Stomach (tissue), 9 donors: ENCODE data around the gene TXNDC15. TPM values are rescaled to one million over a fixed set of nuclear protein-coding genes. Genes with fewer than 3 reads are reported as not detected.
A peak's percentile ranks its signal among the peaks of the same experiment; 100 is the strongest.
"Not testable (repeated sequence)": the region's sequence is repeated elsewhere in the genome, so short reads cannot be mapped to it uniquely, and the experiment has no call there.

Experiments
- DNase-seq, 2 donors: peaks; one replicate each; pipeline versions ENCODE4 v3.0.0 to v3.0.0-alpha.2; 2013 to 2019
- H3K27ac ChIP-seq, 5 donors: fragments of 200-600 bp in 4 of 5; sonication (generic) in 4 of 5; one replicate each; pipeline ENCODE4 v1.5.1; 2013 to 2019; ENCODE audit warnings: mild to moderate bottlenecking in 1 of 5, moderate library complexity in 1 of 5
- H3K27me3 ChIP-seq, 3 donors: fragments of 200-600 bp; sonication (generic); one replicate each; pipeline ENCODE4 v1.5.1; 2017 to 2019; ENCODE audit warnings: mixed run types in 1 of 3
- H3K36me3 ChIP-seq, 4 donors: fragments of 200-600 bp; sonication (generic); 1 replicate in 3 of 4; 2 replicates in 1 of 4; pipeline ENCODE4 v1.5.1; 2016 to 2019
- H3K4me1 ChIP-seq, 4 donors: fragments of 200-600 bp; sonication (generic); one replicate each; pipeline ENCODE4 v1.5.1; 2016 to 2019
- H3K4me3 ChIP-seq, 4 donors: fragments of 200-600 bp; sonication (generic) in 3 of 4; one replicate each; pipeline ENCODE4 v1.5.1; 2016 to 2019; ENCODE audit warnings: mild to moderate bottlenecking in 1 of 4
- H3K9me3 ChIP-seq, 4 donors: fragments of 200-600 bp; sonication (generic); one replicate each; pipeline ENCODE4 v1.5.1; 2016 to 2019
- CTCF ChIP-seq, 7 experiments: fragments of 450-650 bp in 4 of 7; fragments of 200-600 bp in 3 of 7; sonication (generic) in 3 of 7; IDR thresholded peaks; one replicate each; pipeline ENCODE4 v1.5.1; 2016 to 2019; ENCODE audit warnings: antibody characterized with exemption in 7 of 7, control low read depth in 2 of 7, mild to moderate bottlenecking in 1 of 7
- EP300 ChIP-seq: sonication (generic); formaldehyde crosslinking; IDR thresholded peaks from one replicate; pipeline ENCODE4 v1.6.1; 2017; ENCODE audit warnings: antibody characterized with exemption
- POLR2A ChIP-seq, 4 donors: fragments of 450-650 bp; IDR thresholded peaks; one replicate each; pipeline ENCODE4 v1.6.1; 2016; ENCODE audit warnings: antibody characterized with exemption in 4 of 4, control low read depth in 2 of 4, mild to moderate bottlenecking in 1 of 4, moderate library complexity in 1 of 4
- POLR2AphosphoS5 ChIP-seq, 3 donors: sonication (generic); formaldehyde crosslinking; IDR thresholded peaks; one replicate each; pipeline ENCODE4 v1.6.1; 2016; ENCODE audit warnings: antibody characterized with exemption in 3 of 3
- WGBS, 5 donors: extraction: QIAGEN DNeasy Blood & Tissue Kit in 3 of 5; methylation state at CpG; one replicate each; pipeline versions ENCODE4 v1.1.5 to v1.1.7; 2013 to 2018; 5-methylcytosine and 5-hydroxymethylcytosine counted together
- intact Hi-C: fragments of 100-400 bp; cut with DNase I; formaldehyde crosslinking; loops from one replicate; pipeline ENCODE4 v1.15.1; 2023; ENCODE audit warnings: low total_unique reads
- polyA plus RNA-seq, 3 donors: library from polyadenylated mRNA; stranded (reverse); fragments of 200-250 nt; gene quantifications; one replicate each; pipeline ENCODE4 v1.2.3, GENCODE V29; 2013
- total RNA-seq, 5 donors: library from RNA; depleted of rRNA; stranded (reverse); fragments of >200 nt; gene quantifications; one replicate each; pipeline versions ENCODE4 v1.1.0 to v1.2.3, GENCODE V29; 2014 to 2016
- donor health status: healthy with polysubstance abuse.
- donor health status: Bipolar disorder and iron deficiency.
- donor health status: healthy.

The TXNDC15 gene
- total and polyA plus RNA-seq, 8 donors: 15.9 to 221 (median 39.4) TPM

- peak overlapping the region; percentile 98 to 100 (median 98) for H3K27ac ChIP-seq
- H3K27me3 ChIP-seq: no peaks in the 10 kb centered on the region
- DNase-seq: peak; percentile 58 to 89
- TF ChIP-seq POLR2AphosphoS5 (IDR thresholded peaks at IDR 0.05): peak in 1 of 3 donors; percentile 3
- peak in 5 of 7 experiments; percentile 62 to 81 (median 65) for TF ChIP-seq CTCF (IDR thresholded peaks at IDR 0.05)
- TF ChIP-seq POLR2A (IDR thresholded peaks at IDR 0.05): no peak
- 0 to 2% (median 0%) methylated on average over 41 to 54 of the region's 54 CpGs for WGBS, 5 donors
- peak overlapping the region; percentile 72 to 89 (median 81) for H3K4me3 ChIP-seq
- no peaks in the 10 kb centered on the region for H3K9me3 ChIP-seq
- H3K36me3 ChIP-seq: peaks cover 0 to 31% (median 23%) of the 10 kb centered on the region in 4 donors
- intact Hi-C loops: loop anchor here (10.0 kb wide), 1 partner anchor 61 kb away; the partner anchor contains the start of gene C5orf24
- peaks cover 0 to 24% (median 7%) of the 10 kb centered on the region in 4 donors for H3K4me1 ChIP-seq
Observed at GRCh38 chr5:134905246-134905996, 31.2 kb downstream of the TXNDC15 start.

DNA sequence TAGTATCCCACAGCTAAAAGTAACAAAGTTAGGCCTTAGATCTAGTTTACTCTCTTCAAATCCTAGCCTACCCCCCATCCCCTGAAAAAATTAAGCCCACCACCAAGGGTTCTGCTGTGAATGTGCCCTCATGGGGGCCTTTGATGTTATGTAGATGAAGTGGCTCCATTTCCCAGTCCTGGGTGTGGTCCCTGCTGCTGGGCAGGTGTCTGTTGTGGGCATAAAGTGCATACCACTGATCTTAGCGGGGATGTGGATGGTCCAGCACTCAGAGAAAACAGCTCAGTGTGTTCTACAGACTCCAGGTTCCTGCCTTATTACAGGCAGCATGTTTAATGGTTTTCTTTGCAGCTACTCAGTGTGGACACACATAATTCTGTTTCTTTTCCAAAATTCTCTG is 32.6 kb downstream of the TXNDC15 start:
- Histone ChIP-seq H3K9me3 (no peaks in the 10 kb centered on the region), H3K27me3 (no peaks in the 10 kb centered on the region), H3K4me1 (peaks cover 0 to 36% (median 15%) of the 10 kb centered on the region in 4 donors), H3K4me3 (no peak overlapping the region), H3K27ac (no peak overlapping the region), H3K36me3 (peaks cover 0 to 33% (median 24%) of the 10 kb centered on the region in 4 donors)
- DNase-seq: peak in 1 of 2 donors; percentile 7
- TF ChIP-seq POLR2AphosphoS5 (IDR thresholded peaks at IDR 0.05) (no peak), EP300 (no peak), CTCF (IDR thresholded peaks at IDR 0.05) (no peak), POLR2A (IDR thresholded peaks at IDR 0.05) (no peak)
- WGBS, 5 donors: 90 to 100% (median 97%) methylated on average over 1 of the region's 1 CpG
- intact Hi-C loops: loop anchor here (10.0 kb wide), 1 partner anchor 62 kb away; the partner anchor contains the start of gene C5orf24

DNA sequence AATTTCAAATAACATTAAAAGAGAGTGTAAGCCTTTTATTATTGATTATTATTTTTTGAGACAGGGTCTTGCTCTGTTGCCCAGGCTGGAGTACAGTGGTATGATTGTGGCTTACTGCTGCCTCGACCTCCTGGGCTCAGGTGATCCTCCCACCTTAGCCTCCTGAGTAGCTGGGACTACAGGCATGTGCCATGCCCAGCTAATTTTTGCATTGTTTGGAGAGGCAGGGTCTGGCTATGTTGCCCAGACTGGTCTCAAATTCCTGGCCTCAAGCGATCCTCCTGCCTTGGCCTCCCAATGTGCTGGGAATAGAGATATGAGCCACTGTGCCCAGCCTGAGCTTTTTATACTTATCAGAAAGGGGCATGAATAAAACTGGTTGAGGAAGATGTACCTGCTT is 36.6 kb downstream of the TXNDC15 start:
- H3K4me3 ChIP-seq, DNase-seq, intact Hi-C loops, H3K9me3 ChIP-seq, H3K27me3 ChIP-seq: not testable (repeated sequence)
- WGBS, 5 donors: 95 to 100% (median 98%) methylated on average over 2 of the region's 2 CpGs
- H3K36me3 ChIP-seq: peaks cover 9 to 65% (median 61%) of the 10 kb centered on the region in 4 donors
- peak overlapping the region in 2 of 5 donors; percentile 18 to 34 for H3K27ac ChIP-seq
- peaks cover 0 to 36% (median 22%) of the 10 kb centered on the region in 4 donors for H3K4me1 ChIP-seq

GRCh38 chr5:134911285-134912206 is 37.4 kb downstream of the TXNDC15 start:
- H3K27me3 ChIP-seq: no peaks in the 10 kb centered on the region
- whole genome bisulfite sequencing, 5 donors: 48 to 76% (median 59%) methylated on average over 8 of the region's 8 CpGs
- DNase-seq: peak in 1 of 2 donors; percentile 10
- H3K4me1 ChIP-seq: peaks cover 0 to 29% (median 14%) of the 10 kb centered on the region in 4 donors
- no peak overlapping the region for H3K4me3 ChIP-seq
- intact Hi-C loops: no loop called here
- H3K36me3 ChIP-seq: peaks cover 12 to 72% (median 66%) of the 10 kb centered on the region in 4 donors
- no peaks in the 10 kb centered on the region for H3K9me3 ChIP-seq
- peak overlapping the region in 4 of 5 donors; percentile 1 to 34 (median 21) for H3K27ac ChIP-seq
- TF ChIP-seq POLR2A (IDR thresholded peaks at IDR 0.05): no peak
- no peak for TF ChIP-seq EP300
- TF ChIP-seq CTCF (IDR thresholded peaks at IDR 0.05): no peak
- TF ChIP-seq POLR2AphosphoS5 (IDR thresholded peaks at IDR 0.05): no peak
